ENCODE measurements around the gene QSOX2. TPM values are rescaled to one million over a fixed set of nuclear protein-coding genes. Genes with fewer than 3 reads are reported as not detected.

QSOX2 gene
- total RNA-seq, 4 donors from 2014 or later: 10.2 to 15.8 (median 12.1) TPM

GRCh38 chr9:136230365-136230764, 15.2 kb downstream of the QSOX2 start:
- Histone ChIP-seq H3K27me3 (no peaks in the 10 kb centered on the region), H3K27ac (no peak overlapping the region), H3K4me1 (peaks cover 19% of the 10 kb centered on the region), H3K4me3 (no peak overlapping the region), H3K36me3 (peaks cover 8% of the 10 kb centered on the region), H3K9me3 (no peaks in the 10 kb centered on the region)
- WGBS: 88% methylated on average over 10 of the region's 10 CpGs
- no peak for DNase-seq (ENCODE audit: low spot score in 2 of 2)
- TF ChIP-seq POLR2AphosphoS5 (IDR thresholded peaks at IDR 0.05) (no peak), CTCF (IDR thresholded peaks at IDR 0.05) (no peak), EP300 (IDR thresholded peaks at IDR 0.05) (no peak), POLR2A (IDR thresholded peaks at IDR 0.05) (no peak)

DNA sequence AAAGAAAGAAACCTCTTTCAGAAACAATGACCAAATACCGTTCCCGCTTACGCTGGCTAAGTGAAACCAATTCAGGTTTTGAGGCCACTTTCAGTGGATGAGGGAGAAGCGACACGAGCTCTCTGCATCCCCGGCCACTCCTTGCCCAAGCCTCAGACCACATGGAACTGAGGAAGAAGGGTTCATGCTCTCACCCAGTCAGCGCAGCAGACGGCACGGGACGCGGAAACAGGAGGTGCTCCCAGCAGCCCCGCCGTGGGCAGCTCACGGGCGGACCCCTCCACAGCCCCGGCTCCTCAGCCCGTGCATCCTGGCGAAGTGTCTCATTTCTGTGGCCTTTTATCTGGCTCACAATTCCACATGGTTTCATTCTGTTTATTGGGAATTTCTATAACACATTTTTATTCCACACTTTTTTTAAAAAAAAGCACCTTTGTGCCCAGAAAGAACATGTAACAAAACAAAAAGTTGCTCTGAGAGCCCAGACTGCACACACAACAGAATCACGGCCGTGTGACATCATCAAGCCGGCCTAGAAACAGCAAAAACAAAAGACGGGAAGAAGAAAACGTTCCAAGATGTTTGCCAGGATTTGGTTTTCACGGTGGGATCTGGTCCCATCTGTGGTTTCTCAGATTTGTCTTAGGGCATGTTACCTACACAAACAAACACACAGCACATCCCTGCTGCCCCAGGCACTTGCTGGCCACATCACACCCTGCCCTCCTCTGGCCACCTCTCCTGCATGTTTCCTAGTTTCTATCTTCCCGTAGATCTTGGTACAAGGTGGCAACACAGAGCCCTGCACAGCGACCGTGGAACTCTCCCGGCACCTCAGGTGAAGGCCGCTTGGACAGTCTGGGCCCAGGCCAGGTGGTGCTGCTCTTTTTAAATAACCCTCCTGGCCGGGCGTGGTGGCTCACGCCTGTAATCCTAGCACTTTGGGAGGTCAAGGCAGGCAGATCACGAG, 16.2 kb downstream of the QSOX2 start:
- Histone ChIP-seq H3K36me3 (peaks cover 7% of the 10 kb centered on the region), H3K4me3 (no peak overlapping the region), H3K27ac (no peak overlapping the region), H3K9me3 (no peaks in the 10 kb centered on the region), H3K27me3 (no peaks in the 10 kb centered on the region), H3K4me1 (peaks cover 21% of the 10 kb centered on the region)
- DNase-seq (ENCODE audit: low spot score in 2 of 2): no peak
- WGBS: 83% methylated on average over 33 of the region's 33 CpGs
- no peak for TF ChIP-seq POLR2AphosphoS5 (IDR thresholded peaks at IDR 0.05)
- no peak for TF ChIP-seq POLR2A (IDR thresholded peaks at IDR 0.05)
- no peak for TF ChIP-seq CTCF (IDR thresholded peaks at IDR 0.05)
- TF ChIP-seq EP300 (IDR thresholded peaks at IDR 0.05): no peak

DNA sequence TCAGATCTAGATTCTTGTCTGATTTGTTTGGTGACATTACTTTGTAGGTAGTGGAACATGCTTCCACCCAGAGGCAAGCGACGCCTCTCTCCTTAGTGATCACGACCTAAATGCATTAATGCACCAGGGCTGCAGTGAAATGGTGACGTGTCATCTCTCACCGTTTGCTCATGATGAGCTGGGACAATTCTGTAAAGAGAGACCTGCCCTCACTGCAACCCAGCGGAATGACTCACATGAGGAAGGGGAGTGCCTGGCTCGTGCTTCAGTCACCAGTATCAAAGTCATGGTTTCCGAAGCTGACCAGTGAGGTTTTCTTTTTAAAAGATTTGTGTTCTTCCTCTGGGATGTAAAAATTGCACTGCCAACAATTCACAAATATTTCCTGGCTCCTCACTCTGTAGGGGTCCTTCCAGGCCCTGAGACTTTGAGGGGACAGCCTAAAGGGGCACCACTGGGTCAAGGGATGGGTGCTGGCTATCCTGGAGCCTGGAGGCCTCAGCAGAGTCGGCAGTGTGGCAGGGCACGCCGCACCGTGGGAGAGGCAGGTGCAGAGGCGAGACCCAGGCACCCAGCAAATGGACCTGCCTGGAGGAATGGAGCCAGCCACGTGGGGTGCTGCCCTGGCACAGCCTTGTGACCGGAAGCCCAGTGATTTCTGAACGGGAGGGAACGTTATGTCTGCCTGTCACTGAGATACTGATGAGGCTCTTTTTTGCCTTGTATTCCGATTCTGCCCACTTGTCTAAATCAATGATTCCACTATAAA, 17.3 kb downstream of the QSOX2 start:
- H3K36me3 ChIP-seq: peaks cover 16% of the 10 kb centered on the region
- no peaks in the 10 kb centered on the region for H3K9me3 ChIP-seq
- no peak overlapping the region for H3K27ac ChIP-seq
- WGBS: 61% methylated on average over 18 of the region's 18 CpGs
- no peak for DNase-seq (ENCODE audit: low spot score in 2 of 2)
- H3K4me3 ChIP-seq: no peak overlapping the region
- peaks cover 21% of the 10 kb centered on the region for H3K4me1 ChIP-seq
- no peak for TF ChIP-seq POLR2AphosphoS5 (IDR thresholded peaks at IDR 0.05)
- no peak for TF ChIP-seq POLR2A (IDR thresholded peaks at IDR 0.05)
- TF ChIP-seq EP300 (IDR thresholded peaks at IDR 0.05): no peak
- TF ChIP-seq CTCF (IDR thresholded peaks at IDR 0.05): no peak
- H3K27me3 ChIP-seq: no peaks in the 10 kb centered on the region

DNA sequence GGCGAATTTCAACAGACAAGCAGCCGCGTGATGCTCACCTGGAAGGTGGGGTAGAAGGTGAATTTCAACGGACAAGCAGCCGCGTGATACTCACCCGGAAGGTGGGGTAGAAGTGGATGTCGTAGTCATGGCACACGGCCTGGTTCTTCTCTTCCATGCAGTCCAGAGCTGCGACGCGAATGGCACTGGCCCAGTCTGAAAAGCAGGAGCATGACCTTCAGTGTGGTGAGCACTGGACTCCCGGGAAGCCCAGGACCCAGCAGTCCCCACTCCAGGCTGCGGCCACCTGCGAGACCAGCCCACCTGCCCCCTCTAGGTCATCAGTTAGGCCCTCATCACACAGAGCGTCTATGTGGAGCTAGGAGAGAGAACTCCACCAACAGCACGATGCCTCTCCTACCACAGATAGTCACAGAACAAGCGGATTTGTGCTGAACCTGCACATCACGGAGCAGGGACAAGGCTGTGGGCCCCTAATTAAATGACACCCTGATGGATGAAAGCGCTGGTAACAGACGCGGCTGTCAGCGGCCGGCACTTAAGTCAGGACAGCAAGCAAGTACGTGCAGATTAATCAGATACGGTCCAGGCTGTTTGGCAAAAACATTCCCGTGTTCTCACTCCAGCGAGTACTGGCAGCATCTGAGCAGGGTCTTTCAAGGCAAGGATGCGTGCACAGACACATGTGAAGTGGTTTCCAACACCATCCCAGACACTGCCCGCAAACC, 18.8 kb downstream of the QSOX2 start:
- H3K9me3 ChIP-seq: no peaks in the 10 kb centered on the region
- H3K4me3 ChIP-seq: no peak overlapping the region
- peaks cover 27% of the 10 kb centered on the region for H3K36me3 ChIP-seq
- 80% methylated on average over 28 of the region's 30 CpGs for WGBS
- H3K27me3 ChIP-seq: no peaks in the 10 kb centered on the region
- TF ChIP-seq POLR2AphosphoS5 (IDR thresholded peaks at IDR 0.05): no peak
- TF ChIP-seq POLR2A (IDR thresholded peaks at IDR 0.05): no peak
- TF ChIP-seq CTCF (IDR thresholded peaks at IDR 0.05): no peak
- no peak for TF ChIP-seq EP300 (IDR thresholded peaks at IDR 0.05)
- no peak for DNase-seq (ENCODE audit: low spot score in 2 of 2)
- peaks cover 21% of the 10 kb centered on the region for H3K4me1 ChIP-seq
- H3K27ac ChIP-seq: no peak overlapping the region

Data from suprapubic skin (tissue), 4 donors.